Activated CD4-positive, CD25-positive, alpha-beta regulatory T cell treated with anti-CD3 and anti-CD28 coated beads, Interleukin-2, amount 50 U/mL, for 72 hours (primary cell): ENCODE measurements around the gene SIM1.

Experiments
- DNase-seq: peaks from one replicate; pipeline ENCODE4 v3.0.0; 2021

SIM1 gene

GRCh38 chr6:100470422-100471120, 5.8 kb upstream of the SIM1 start:
- DNase-seq, result no peak

- no peak for DNase-seq
These were observed 4.6 kb upstream of the SIM1 start for GRCh38 chr6:100469101-100469859.

- no peak for DNase-seq
These were observed 3.4 kb upstream of the SIM1 start for GRCh38 chr6:100468016-100468622.

- DNase-seq, result no peak
These were observed 2.7 kb upstream of the SIM1 start for GRCh38 chr6:100467129-100468015.

- DNase-seq, result no peak
These were observed 1.8 kb upstream of the SIM1 start for GRCh38 chr6:100466410-100467128.

- DNase-seq, result no peak
These were observed 1.1 kb upstream of the SIM1 start for GRCh38 chr6:100465701-100466409.

GRCh38 chr6:100464162-100464851, 414 bp downstream of the SIM1 start:
- no peak for DNase-seq

- DNase-seq, result no peak
These were observed 1.0 kb downstream of the SIM1 start for GRCh38 chr6:100463630-100464161.

GRCh38 chr6:100462706-100463629, 1.8 kb downstream of the SIM1 start:
- no peak for DNase-seq

GRCh38 chr6:100461917-100462705, 2.6 kb downstream of the SIM1 start:
- no peak for DNase-seq

GRCh38 chr6:100461278-100461916, 3.3 kb downstream of the SIM1 start:
- no peak for DNase-seq

- no peak for DNase-seq
These were observed 4.0 kb downstream of the SIM1 start for GRCh38 chr6:100460650-100461204.

GRCh38 chr6:100459592-100460184, 5.0 kb downstream of the SIM1 start:
- DNase-seq, result no peak

- no peak for DNase-seq
These were observed 5.7 kb downstream of the SIM1 start for GRCh38 chr6:100458841-100459591.

GRCh38 chr6:100457311-100457990, 7.3 kb downstream of the SIM1 start:
- DNase-seq, result no peak

GRCh38 chr6:100456908-100457235, 7.8 kb downstream of the SIM1 start:
- DNase-seq, result no peak
